GM18508 (cell line): ENCODE results near the gene PITPNM1.

ENCODE experiments used
- ATAC-seq: cut with Tn5 transposase; IDR thresholded peaks from one replicate; pipeline ENCODE4 v1.9.1; 2021; ENCODE audit warnings: moderate number of reproducible peaks; ENCODE audit not compliant: insufficient read depth, unreplicated experiment

The PITPNM1 gene

GRCh38 chr11:67449116-67449844 lies 55.9 kb downstream of the PITPNM1 start:
- no peak for ATAC-seq

DNA sequence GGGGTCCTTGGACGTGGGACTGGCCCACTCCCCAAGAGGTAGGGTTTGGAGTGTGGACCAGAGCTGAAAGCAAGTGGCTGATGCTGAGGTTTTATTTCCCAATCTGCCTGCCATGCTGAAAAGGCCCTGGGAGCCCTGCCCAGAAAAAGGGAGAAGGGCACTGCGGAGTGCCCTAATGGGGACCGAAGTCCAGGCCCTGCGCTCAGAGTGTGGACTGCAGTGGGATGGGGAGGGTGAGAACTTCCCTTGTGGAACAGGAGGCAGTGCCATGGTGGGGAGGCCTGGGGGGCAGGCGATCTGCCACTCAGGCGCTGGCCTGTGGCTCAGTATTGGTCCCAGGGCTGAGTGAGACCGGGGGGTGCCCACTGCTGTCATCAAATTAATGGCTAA lies 56.9 kb downstream of the PITPNM1 start:
- no peak for ATAC-seq

DNA sequence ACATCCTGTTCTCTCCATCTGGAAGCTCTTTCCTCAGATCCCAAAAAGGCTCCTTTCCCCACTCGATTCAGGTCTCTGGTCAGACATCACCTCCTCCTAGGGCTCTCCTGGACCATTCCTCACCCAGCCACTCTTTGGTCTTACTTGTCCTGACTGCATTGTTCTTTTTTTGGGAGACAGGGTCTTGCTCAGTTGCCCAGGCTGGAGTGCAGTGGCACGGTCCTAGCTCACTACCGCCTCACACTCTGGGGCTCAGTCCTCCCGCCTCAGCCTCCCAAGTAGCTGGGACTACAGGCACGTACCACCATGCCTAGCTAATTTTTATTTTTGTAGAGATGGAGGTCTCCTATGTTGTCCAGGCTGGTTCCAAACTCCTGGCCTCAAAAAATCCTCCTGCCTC lies 59.6 kb downstream of the PITPNM1 start:
- no peak for ATAC-seq

DNA sequence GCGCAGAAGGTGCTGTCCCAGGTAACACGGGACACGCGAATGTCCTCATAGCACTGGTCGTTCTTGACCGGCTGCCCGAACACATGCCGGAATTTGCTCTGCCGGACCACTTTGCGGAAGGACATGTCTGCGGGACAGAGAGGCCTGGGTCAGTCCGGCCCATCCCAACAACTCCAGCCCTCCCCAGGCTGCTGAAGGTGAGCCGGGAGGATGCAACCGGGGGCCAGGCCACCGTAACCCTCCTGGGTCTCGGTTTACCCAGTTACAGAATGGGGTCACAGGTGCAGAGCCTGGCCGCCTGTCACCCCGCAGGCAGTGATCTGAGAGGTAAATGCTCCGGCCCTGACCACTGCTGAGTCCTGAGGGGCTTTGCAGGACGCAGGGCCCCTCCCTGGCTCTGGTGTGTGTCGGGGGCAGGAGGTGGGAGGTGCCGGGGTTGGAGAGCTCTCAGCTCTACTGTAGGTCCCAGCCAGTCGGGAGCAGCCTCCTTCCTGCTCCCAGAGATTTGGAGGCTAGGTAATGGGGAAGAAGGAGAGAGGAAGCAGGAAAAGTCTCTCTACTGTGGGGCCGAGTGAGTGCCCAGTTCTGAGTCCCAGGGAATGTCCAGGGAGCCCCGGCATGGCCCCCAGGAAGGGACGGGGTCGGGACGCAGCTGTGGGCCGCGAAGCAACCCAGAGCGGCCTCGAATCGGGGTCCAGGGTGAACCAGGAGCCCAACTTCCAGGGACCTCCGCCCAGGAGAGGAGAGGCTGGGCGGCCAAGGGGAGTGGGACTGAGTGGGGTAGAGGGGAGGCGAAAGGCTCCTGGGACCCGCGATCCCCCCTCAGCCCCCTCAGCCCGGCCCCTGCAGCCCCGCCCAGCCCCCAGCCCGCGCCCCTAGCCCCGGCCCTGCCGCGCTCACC lies 62.4 kb downstream of the PITPNM1 start:
- no peak for ATAC-seq
